ENCODE results near the gene CLIP4.
"Not testable (repeated sequence)": the region's sequence is repeated elsewhere in the genome, so short reads cannot be mapped to it uniquely, and the experiment has no call there.

GRCh38 chr2:29107547-29107946 is 7.7 kb upstream of the CLIP4 start:
- TF ChIP-seq CTCF (conservative IDR thresholded peaks at IDR 0.05 in 1 of 2, IDR thresholded peaks at IDR 0.05 in 1 of 2; ENCODE audit: extremely low read depth in 1 of 2, insufficient read depth in 1 of 2, low read depth in 1 of 2, low read length in 2 of 2); EZH2 (IDR thresholded peaks at IDR 0.05; ENCODE audit: borderline replicate concordance, low read length): not testable (repeated sequence)
